ENCODE results near the gene ITPK1.

The ITPK1 gene

GRCh38 chr14:92925446-92925845 lies 190.3 kb downstream of the ITPK1 start:
- no peak overlapping the region for H3K4me3 ChIP-seq (ENCODE audit: low read length)
- no peak overlapping the region for H2AFZ ChIP-seq (ENCODE audit: low read depth, low read length)
- no peak overlapping the region for H3K9ac ChIP-seq (ENCODE audit: low read length)
- H4K20me1 ChIP-seq (ENCODE audit: insufficient read depth, low read length) = no peaks in the 10 kb centered on the region
- TF ChIP-seq CTCF (IDR thresholded peaks at IDR 0.05; ENCODE audit: low read depth, low read length) (no peak), EZH2phosphoT487 (IDR thresholded peaks at IDR 0.05; ENCODE audit: low read depth) (no peak)
- H3K79me2 ChIP-seq (ENCODE audit: low read length) = no peaks in the 10 kb centered on the region
- peaks cover 5% of the 10 kb centered on the region; the same call in 1 of the 2 replicates for H3K27me3 ChIP-seq (ENCODE audit: low read depth, low read length)
- no peak overlapping the region for H3K27ac ChIP-seq (ENCODE audit: low read length)
- H3K9me3 ChIP-seq (ENCODE audit: insufficient read depth, low read length) = no peaks in the 10 kb centered on the region
- H3K4me1 ChIP-seq (ENCODE audit: low read length) = peaks cover 8% of the 10 kb centered on the region
- H3K36me3 ChIP-seq (replicated peaks; ENCODE audit: low read depth, low read length) = no peaks in the 10 kb centered on the region
- no peak overlapping the region for H3K4me2 ChIP-seq (ENCODE audit: low read length)

- Histone ChIP-seq H3K9me3 (ENCODE audit: insufficient read depth, low read length) (no peaks in the 10 kb centered on the region), H3K36me3 (replicated peaks; ENCODE audit: low read depth, low read length) (no peaks in the 10 kb centered on the region), H4K20me1 (ENCODE audit: insufficient read depth, low read length) (no peaks in the 10 kb centered on the region), H3K4me2 (ENCODE audit: low read length) (peak overlapping the region; percentile 11; the same call in 1 of the 2 replicates), H3K27ac (ENCODE audit: low read length) (no peak overlapping the region), H3K27me3 (ENCODE audit: low read depth, low read length) (peaks cover 5% of the 10 kb centered on the region; the same call in 1 of the 2 replicates), H3K9ac (ENCODE audit: low read length) (no peak overlapping the region), H2AFZ (ENCODE audit: low read depth, low read length) (no peak overlapping the region), H3K4me3 (ENCODE audit: low read length) (no peak overlapping the region), H3K79me2 (ENCODE audit: low read length) (no peaks in the 10 kb centered on the region), H3K4me1 (ENCODE audit: low read length) (peaks cover 8% of the 10 kb centered on the region)
- no peak for TF ChIP-seq EZH2phosphoT487 (IDR thresholded peaks at IDR 0.05; ENCODE audit: low read depth)
- no peak for TF ChIP-seq CTCF (IDR thresholded peaks at IDR 0.05; ENCODE audit: low read depth, low read length)
Observed at GRCh38 chr14:92924247-92924646, 191.5 kb downstream of the ITPK1 start.

DNA sequence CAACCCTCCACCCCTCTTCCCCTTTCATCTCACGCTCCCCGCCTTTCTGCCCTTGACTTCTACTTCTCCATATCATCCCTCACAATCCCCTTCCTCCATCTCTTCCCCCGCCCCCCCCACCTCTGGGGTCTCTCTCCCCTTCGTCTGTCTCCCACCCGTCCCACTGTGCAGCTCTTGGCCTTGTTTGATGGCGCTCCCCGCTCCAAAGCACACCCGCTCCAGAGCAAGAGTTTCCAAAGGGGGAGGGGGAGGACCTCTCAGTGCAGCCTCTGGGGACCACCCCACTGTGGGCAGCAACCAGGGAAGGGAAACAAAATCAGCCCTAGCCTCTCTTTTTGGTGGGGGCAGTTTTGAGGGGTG lies 192.0 kb downstream of the ITPK1 start:
- Histone ChIP-seq H3K36me3 (replicated peaks; ENCODE audit: low read depth, low read length) (no peaks in the 10 kb centered on the region), H3K4me3 (ENCODE audit: low read length) (no peak overlapping the region), H3K9ac (ENCODE audit: low read length) (no peak overlapping the region), H3K9me3 (ENCODE audit: insufficient read depth, low read length) (no peaks in the 10 kb centered on the region), H3K4me2 (ENCODE audit: low read length) (peak overlapping the region; percentile 11; the same call in 1 of the 2 replicates), H3K27ac (ENCODE audit: low read length) (no peak overlapping the region), H3K4me1 (ENCODE audit: low read length) (peaks cover 8% of the 10 kb centered on the region), H2AFZ (ENCODE audit: low read depth, low read length) (no peak overlapping the region), H4K20me1 (ENCODE audit: insufficient read depth, low read length) (no peaks in the 10 kb centered on the region), H3K27me3 (ENCODE audit: low read depth, low read length) (peaks cover 5% of the 10 kb centered on the region; the same call in 1 of the 2 replicates), H3K79me2 (ENCODE audit: low read length) (no peaks in the 10 kb centered on the region)
- no peak for TF ChIP-seq EZH2phosphoT487 (IDR thresholded peaks at IDR 0.05; ENCODE audit: low read depth)
- no peak for TF ChIP-seq CTCF (IDR thresholded peaks at IDR 0.05; ENCODE audit: low read depth, low read length)

DNA sequence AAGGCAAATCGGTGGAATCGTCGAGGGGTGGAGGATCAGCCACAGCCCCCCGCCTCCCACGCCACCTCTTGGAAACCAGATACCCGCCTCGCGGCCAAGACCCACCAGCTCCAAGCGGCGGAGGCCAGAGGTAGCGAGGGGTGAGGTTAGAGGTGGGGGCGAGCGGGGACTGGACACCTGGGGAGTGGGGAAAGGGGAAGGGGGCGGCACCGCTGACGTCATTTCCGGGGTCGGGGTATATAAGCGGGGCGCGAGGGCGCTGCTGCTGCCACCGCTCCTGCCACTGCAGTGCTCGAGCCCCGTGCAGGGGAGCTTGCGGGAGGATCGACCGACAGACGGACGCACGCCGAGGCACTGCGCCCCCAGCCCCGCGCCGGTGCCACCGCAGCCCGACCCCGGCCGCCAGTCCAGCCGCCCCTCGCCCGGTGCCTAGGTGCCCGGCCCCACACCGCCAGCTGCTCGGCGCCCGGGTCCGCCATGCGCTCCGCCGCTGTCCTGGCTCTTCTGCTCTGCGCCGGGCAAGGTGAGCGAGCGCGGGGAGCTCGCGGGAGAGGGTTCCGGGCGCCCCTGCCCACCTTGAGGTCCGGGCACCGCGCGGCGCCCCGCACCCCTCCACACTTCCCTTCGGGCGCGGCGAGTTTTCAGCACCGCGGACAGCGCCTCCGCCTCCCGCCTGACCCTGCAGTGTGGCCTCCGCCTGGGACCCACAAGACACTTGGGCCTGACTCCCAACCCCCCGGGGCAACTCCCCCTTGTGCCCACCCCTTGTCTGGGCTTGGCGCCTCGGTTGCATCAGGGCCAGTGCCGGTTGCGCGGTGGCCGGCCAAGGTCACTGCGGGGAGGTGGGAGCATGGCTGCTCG lies 192.6 kb downstream of the ITPK1 start, which contains the start of gene CHGA:
CHGA (plus strand) TSS at position 268 of the 861 bp plus-strand sequence; CDS start at position 478, 210 bp downstream.
- peaks cover 5% of the 10 kb centered on the region; the same call in 1 of the 2 replicates for H3K27me3 ChIP-seq (ENCODE audit: low read depth, low read length)
- peaks cover 8% of the 10 kb centered on the region for H3K4me1 ChIP-seq (ENCODE audit: low read length)
- H3K4me3 ChIP-seq (ENCODE audit: low read length) = no peak within 1 kb of the TSS
- H3K9ac ChIP-seq (ENCODE audit: low read length) = no peak within 1 kb of the TSS
- no peaks in the 10 kb centered on the region for H4K20me1 ChIP-seq (ENCODE audit: insufficient read depth, low read length)
- no peaks in the 10 kb centered on the region for H3K9me3 ChIP-seq (ENCODE audit: insufficient read depth, low read length)
- H3K4me2 ChIP-seq (ENCODE audit: low read length) = peak within 1 kb of the TSS; percentile 11; the same call in 1 of the 2 replicates
- TF ChIP-seq CTCF (IDR thresholded peaks at IDR 0.05; ENCODE audit: low read depth, low read length) (no peak), EZH2phosphoT487 (IDR thresholded peaks at IDR 0.05; ENCODE audit: low read depth) (no peak)
- H2AFZ ChIP-seq (ENCODE audit: low read depth, low read length) = no peak within 1 kb of the TSS
- H3K27ac ChIP-seq (ENCODE audit: low read length) = no peak within 1 kb of the TSS
- H3K79me2 ChIP-seq (ENCODE audit: low read length) = no peaks in the 10 kb centered on the region
- H3K36me3 ChIP-seq (replicated peaks; ENCODE audit: low read depth, low read length) = no peaks in the 10 kb centered on the region
